ENCODE measurements around the gene P4HA2.

Gene P4HA2

DNA sequence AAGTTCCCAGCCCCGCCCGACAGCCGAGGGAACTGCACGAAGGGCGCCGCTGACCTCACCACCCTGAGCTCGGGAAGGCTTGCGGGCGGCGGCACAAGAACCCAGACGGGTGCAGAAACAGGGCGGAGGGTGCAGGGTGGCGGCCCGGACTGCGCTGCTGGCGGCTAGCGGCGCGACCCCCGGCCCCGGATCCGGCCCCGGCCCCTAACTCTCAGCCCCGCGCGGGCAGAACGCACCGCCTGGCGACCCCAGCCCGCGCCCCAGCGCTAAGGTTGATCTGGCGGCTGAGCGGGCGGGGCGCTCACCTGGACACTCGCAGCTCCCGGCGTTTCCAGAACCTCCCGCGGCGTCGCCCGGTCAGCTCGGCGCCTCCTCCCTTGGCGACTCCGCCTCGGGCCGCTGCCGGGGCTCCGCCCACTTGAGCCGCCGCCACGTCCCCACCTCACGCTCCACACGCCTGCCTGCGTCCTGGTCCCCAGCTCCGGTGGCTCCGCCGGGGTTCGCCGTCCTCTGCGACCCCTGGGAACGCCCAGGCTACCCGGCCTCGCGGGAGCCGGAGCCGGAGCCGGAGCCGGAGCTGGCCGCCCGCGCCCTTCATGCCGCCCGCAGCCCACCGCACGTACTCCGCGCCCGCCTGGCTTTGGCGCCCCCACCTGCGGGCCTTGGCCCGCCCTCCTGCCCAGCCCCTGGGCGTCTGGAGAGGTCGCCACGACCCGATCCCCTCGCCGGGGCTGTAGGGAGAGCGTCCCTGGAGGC is at the start of gene P4HA2:
Gene P4HA2, minus strand, starts transcription at position 369 of the 756 bp plus-strand sequence. CDS start 9,227 bp downstream, outside the sequence.
- H3K27ac ChIP-seq (ENCODE audit: low read depth, low read length) = peak within 1 kb of the TSS; percentile 94
- peak within 1 kb of the TSS; percentile 63 for H3K9ac ChIP-seq (ENCODE audit: low read length)
- H3K36me3 ChIP-seq (ENCODE audit: insufficient read depth, low read length) = no peaks in the 10 kb centered on the region
- peak within 1 kb of the TSS; percentile 64 to 82 for H3K4me3 ChIP-seq (ENCODE audit: low read depth in 1 of 2, low read length in 2 of 2)
- H3K9me3 ChIP-seq (ENCODE audit: low read length) = no peaks in the 10 kb centered on the region
- no peaks in the 10 kb centered on the region for H3K27me3 ChIP-seq (ENCODE audit: control insufficient read depth in 1 of 2, insufficient read depth in 2 of 2, low read length in 2 of 2)
- peaks cover 46% of the 10 kb centered on the region for H3K4me1 ChIP-seq (ENCODE audit: insufficient read depth, low read length)

DNA sequence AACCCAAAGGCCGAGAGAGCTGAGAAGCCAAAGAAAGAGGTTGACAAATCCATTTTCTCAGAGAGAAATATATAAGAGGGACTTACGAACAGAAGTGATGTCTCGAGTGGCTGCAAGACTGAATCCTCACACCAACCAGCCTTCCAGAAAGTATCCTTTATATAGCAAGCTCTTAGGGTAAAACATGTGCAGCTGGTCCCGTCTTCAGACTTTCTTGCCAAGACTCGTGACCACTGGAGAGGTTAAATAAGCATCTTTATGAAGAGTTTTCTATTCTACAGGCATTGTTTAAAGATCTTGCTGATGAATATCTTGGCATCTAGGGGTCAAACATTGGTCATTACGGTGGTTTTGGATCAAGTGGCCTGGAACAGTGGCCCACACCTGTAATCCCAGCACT is 49.6 kb upstream of the P4HA2 start:
- Histone ChIP-seq H3K4me3 (ENCODE audit: low read depth in 1 of 2, low read length in 2 of 2) (no peak overlapping the region), H3K9ac (ENCODE audit: low read length) (no peak overlapping the region), H3K9me3 (ENCODE audit: low read length) (no peaks in the 10 kb centered on the region), H3K27me3 (ENCODE audit: control insufficient read depth in 1 of 2, insufficient read depth in 2 of 2, low read length in 2 of 2) (no peaks in the 10 kb centered on the region), H3K4me1 (ENCODE audit: insufficient read depth, low read length) (peaks cover 13% of the 10 kb centered on the region), H3K36me3 (ENCODE audit: insufficient read depth, low read length) (peaks cover 14% of the 10 kb centered on the region), H3K27ac (ENCODE audit: low read depth, low read length) (no peak overlapping the region)

GRCh38 chr5:132275367-132276220 is 47.9 kb upstream of the P4HA2 start:
- Histone ChIP-seq H3K27ac (ENCODE audit: low read depth, low read length) (no peak overlapping the region), H3K4me1 (ENCODE audit: insufficient read depth, low read length) (peaks cover 13% of the 10 kb centered on the region), H3K36me3 (ENCODE audit: insufficient read depth, low read length) (peaks cover 27% of the 10 kb centered on the region), H3K4me3 (ENCODE audit: low read depth in 1 of 2, low read length in 2 of 2) (no peak overlapping the region), H3K9me3 (ENCODE audit: low read length) (no peaks in the 10 kb centered on the region), H3K9ac (ENCODE audit: low read length) (no peak overlapping the region), H3K27me3 (ENCODE audit: control insufficient read depth in 1 of 2, insufficient read depth in 2 of 2, low read length in 2 of 2) (no peaks in the 10 kb centered on the region)

- Histone ChIP-seq H3K4me1 (ENCODE audit: insufficient read depth, low read length) (peaks cover 26% of the 10 kb centered on the region), H3K36me3 (ENCODE audit: insufficient read depth, low read length) (peaks cover 40% of the 10 kb centered on the region), H3K27ac (ENCODE audit: low read depth, low read length) (no peak overlapping the region), H3K9ac (ENCODE audit: low read length) (no peak overlapping the region), H3K9me3 (ENCODE audit: low read length) (no peaks in the 10 kb centered on the region), H3K4me3 (ENCODE audit: low read depth in 1 of 2, low read length in 2 of 2) (no peak overlapping the region), H3K27me3 (ENCODE audit: control insufficient read depth in 1 of 2, insufficient read depth in 2 of 2, low read length in 2 of 2) (no peaks in the 10 kb centered on the region)
Measured at GRCh38 chr5:132274050-132274792, 46.6 kb upstream of the P4HA2 start.

GRCh38 chr5:132273631-132274030 is 46.0 kb upstream of the P4HA2 start:
- Histone ChIP-seq H3K4me3 (ENCODE audit: low read depth in 1 of 2, low read length in 2 of 2) (no peak overlapping the region), H3K9ac (ENCODE audit: low read length) (no peak overlapping the region), H3K27me3 (ENCODE audit: control insufficient read depth in 1 of 2, insufficient read depth in 2 of 2, low read length in 2 of 2) (no peaks in the 10 kb centered on the region), H3K27ac (ENCODE audit: low read depth, low read length) (no peak overlapping the region), H3K36me3 (ENCODE audit: insufficient read depth, low read length) (peaks cover 46% of the 10 kb centered on the region), H3K9me3 (ENCODE audit: low read length) (no peaks in the 10 kb centered on the region), H3K4me1 (ENCODE audit: insufficient read depth, low read length) (peaks cover 32% of the 10 kb centered on the region)

DNA sequence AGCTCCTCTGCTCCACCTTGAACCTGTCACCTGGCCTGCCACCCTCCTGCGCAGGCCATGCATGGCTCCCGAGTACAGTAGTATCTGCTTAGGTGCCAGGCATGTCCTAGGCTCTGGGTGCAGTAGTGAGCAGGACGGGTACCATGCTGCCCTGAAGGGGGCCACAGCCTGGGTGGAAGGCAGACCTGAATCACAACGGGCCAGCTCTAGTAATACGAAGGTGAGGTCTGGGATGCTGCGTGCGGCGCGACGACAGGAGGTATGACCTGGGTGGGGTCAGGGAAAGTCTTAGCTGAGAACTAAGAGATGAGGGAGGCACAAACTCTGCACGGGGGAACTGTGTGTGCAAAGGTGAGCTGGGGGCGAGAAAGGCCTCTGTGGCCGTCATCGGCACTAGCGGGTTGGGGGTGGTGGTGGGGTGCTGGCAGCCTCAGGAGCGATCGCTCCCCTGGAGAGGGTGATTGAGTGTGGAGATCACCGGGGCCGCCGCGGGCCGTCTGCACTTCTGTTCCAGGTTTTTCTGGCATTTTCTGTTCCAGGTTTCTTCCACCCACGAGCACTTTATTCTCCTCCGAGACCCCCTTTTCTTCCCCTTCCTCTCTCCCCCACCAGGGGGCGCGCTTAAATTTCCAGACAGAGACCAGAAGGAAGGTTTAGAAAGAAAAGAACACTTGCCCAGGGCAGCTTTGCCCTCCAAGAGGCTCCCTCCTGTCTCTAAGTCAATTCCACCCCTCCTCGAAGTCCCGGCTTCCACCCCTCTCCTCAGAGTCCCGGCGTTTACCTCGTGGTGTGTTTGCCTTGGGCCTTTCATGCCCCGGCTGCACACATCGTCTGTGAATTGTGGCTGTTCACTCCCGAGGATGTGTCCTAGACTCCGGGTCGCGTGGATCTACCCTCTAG is 44.9 kb upstream of the P4HA2 start:
- H3K9ac ChIP-seq (ENCODE audit: low read length) = no peak overlapping the region
- H3K27ac ChIP-seq (ENCODE audit: low read depth, low read length) = peak overlapping the region; percentile 68
- no peaks in the 10 kb centered on the region for H3K27me3 ChIP-seq (ENCODE audit: control insufficient read depth in 1 of 2, insufficient read depth in 2 of 2, low read length in 2 of 2)
- H3K4me1 ChIP-seq (ENCODE audit: insufficient read depth, low read length) = peaks cover 42% of the 10 kb centered on the region
- H3K9me3 ChIP-seq (ENCODE audit: low read length) = no peaks in the 10 kb centered on the region
- no peak overlapping the region for H3K4me3 ChIP-seq (ENCODE audit: low read depth in 1 of 2, low read length in 2 of 2)
- H3K36me3 ChIP-seq (ENCODE audit: insufficient read depth, low read length) = peaks cover 53% of the 10 kb centered on the region

GRCh38 chr5:132271251-132272246 is 43.9 kb upstream of the P4HA2 start:
- Histone ChIP-seq H3K4me1 (ENCODE audit: insufficient read depth, low read length) (peaks cover 52% of the 10 kb centered on the region), H3K9me3 (ENCODE audit: low read length) (no peaks in the 10 kb centered on the region), H3K36me3 (ENCODE audit: insufficient read depth, low read length) (peaks cover 63% of the 10 kb centered on the region), H3K27me3 (ENCODE audit: control insufficient read depth in 1 of 2, insufficient read depth in 2 of 2, low read length in 2 of 2) (no peaks in the 10 kb centered on the region), H3K9ac (ENCODE audit: low read length) (no peak overlapping the region), H3K4me3 (ENCODE audit: low read depth in 1 of 2, low read length in 2 of 2) (no peak overlapping the region), H3K27ac (ENCODE audit: low read depth, low read length) (no peak overlapping the region)

- Histone ChIP-seq H3K27ac (ENCODE audit: low read depth, low read length) (no peak overlapping the region), H3K9me3 (ENCODE audit: low read length) (no peaks in the 10 kb centered on the region)
Measured at GRCh38 chr5:132270706-132271105, 43.1 kb upstream of the P4HA2 start.

GRCh38 chr5:132270335-132270665 is 42.6 kb upstream of the P4HA2 start:
- no peaks in the 10 kb centered on the region for H3K9me3 ChIP-seq (ENCODE audit: low read length)
- H3K27me3 ChIP-seq (ENCODE audit: control insufficient read depth in 1 of 2, insufficient read depth in 2 of 2, low read length in 2 of 2) = no peaks in the 10 kb centered on the region
- peaks cover 64% of the 10 kb centered on the region for H3K4me1 ChIP-seq (ENCODE audit: insufficient read depth, low read length)
- peaks cover 72% of the 10 kb centered on the region for H3K36me3 ChIP-seq (ENCODE audit: insufficient read depth, low read length)
- no peak overlapping the region for H3K9ac ChIP-seq (ENCODE audit: low read length)
- H3K27ac ChIP-seq (ENCODE audit: low read depth, low read length) = no peak overlapping the region
- H3K4me3 ChIP-seq (ENCODE audit: low read depth in 1 of 2, low read length in 2 of 2) = no peak overlapping the region

More at GRCh38 chr5:132270706-132271105, 43.1 kb upstream of the P4HA2 start:
- Histone ChIP-seq H3K36me3 (ENCODE audit: insufficient read depth, low read length) (peaks cover 70% of the 10 kb centered on the region), H3K4me3 (ENCODE audit: low read depth in 1 of 2, low read length in 2 of 2) (no peak overlapping the region), H3K27me3 (ENCODE audit: control insufficient read depth in 1 of 2, insufficient read depth in 2 of 2, low read length in 2 of 2) (no peaks in the 10 kb centered on the region), H3K9ac (ENCODE audit: low read length) (no peak overlapping the region), H3K4me1 (ENCODE audit: insufficient read depth, low read length) (peaks cover 60% of the 10 kb centered on the region)
